K562 (cell line): ENCODE measurements around the gene IP6K1. TPM values are rescaled to one million over a fixed set of nuclear protein-coding genes. Genes with fewer than 3 reads are reported as not detected.

ENCODE experiments used
- CTCFL ChIP-seq: IDR thresholded peaks from 2 replicates; pipeline ENCODE4 v1.6.1; 2011; ENCODE audit warnings: borderline replicate concordance, low read depth, mild to moderate bottlenecking, moderate library complexity, low read length; ENCODE audit not compliant: insufficient read depth, poor library complexity, severe bottlenecking
- DNMT1 ChIP-seq: fragments of 450-650 bp; IDR thresholded peaks from 2 replicates; pipeline ENCODE4 v1.6.1; 2016; ENCODE audit warnings: antibody characterized with exemption, mild to moderate bottlenecking
- DPF2 ChIP-seq: fragments of 450-650 bp; IDR thresholded peaks from 2 replicates; pipeline ENCODE4 v1.6.1; 2016
- ELF1 ChIP-seq: fragments of 200-800 bp; sonication (Bioruptor generic); IDR thresholded peaks from 2 replicates; pipeline ENCODE4 v1.6.1; 2016; ENCODE audit warnings: missing genetic modification characterization, missing compliant biosample characterization
- ELK3 ChIP-seq: fragments of 450-650 bp; formaldehyde crosslinking; IDR thresholded peaks from 2 replicates; pipeline ENCODE4 v1.4.0; 2020; ENCODE audit warnings: mild to moderate bottlenecking
- EP400 ChIP-seq: fragments of 450-650 bp; IDR thresholded peaks from 2 replicates; pipeline ENCODE4 v1.6.1; 2017; ENCODE audit warnings: antibody characterized with exemption, mild to moderate bottlenecking, moderate library complexity
- GTF2F1 ChIP-seq: IDR thresholded peaks from 2 replicates; pipeline ENCODE4 v1.6.1; 2011; ENCODE audit warnings: low read depth, low read length, improper control_type of control experiment
- HDAC8 ChIP-seq: fragments of 450-650 bp; IDR thresholded peaks from 2 replicates; pipeline ENCODE4 v1.6.1; 2016; ENCODE audit warnings: mild to moderate bottlenecking, missing genetic modification characterization, moderate library complexity, missing compliant biosample characterization
- KDM5B ChIP-seq: fragments of 200-600 bp; sonication (generic); IDR thresholded peaks from 2 replicates; pipeline ENCODE4 v1.6.1; 2012; ENCODE audit warnings: low read depth, mild to moderate bottlenecking, moderate library complexity, low read length, control low read depth, inconsistent platforms; ENCODE audit not compliant: insufficient replicate concordance
- NFIC ChIP-seq: fragments of 450-650 bp; IDR thresholded peaks from 2 replicates; pipeline ENCODE4 v1.6.1; 2017; ENCODE audit warnings: mild to moderate bottlenecking, inconsistent platforms
- NUFIP1 ChIP-seq: fragments of 450-650 bp; IDR thresholded peaks from 2 replicates; pipeline ENCODE4 v1.6.1; 2018; ENCODE audit not compliant: partially characterized antibody
- TBL1XR1 ChIP-seq, 2 experiments: IDR thresholded peaks; 2 replicates each; pipeline ENCODE4 v1.6.1; 2012; ENCODE audit warnings: improper control_type of control experiment in 2 of 2, low read length in 2 of 2, mild to moderate bottlenecking in 1 of 2
- TEAD1 ChIP-seq, 2 experiments: fragments of 450-650 bp in 1 of 2; sonication (generic) in 1 of 2; formaldehyde crosslinking; IDR thresholded peaks; 2 replicates each; pipeline versions ENCODE4 v1.4.0 to v1.8.0; 2020 to 2022; ENCODE audit warnings: mild to moderate bottlenecking in 2 of 2, missing genetic modification reagents in 1 of 2
- XRCC4 ChIP-seq: IDR thresholded peaks from one replicate; pipeline ENCODE4 v1.6.1; 2011; ENCODE audit not compliant: insufficient read depth, insufficient read length; ENCODE audit errors: extremely low read depth
- ZNF121 ChIP-seq: sonication (generic); formaldehyde crosslinking; conservative IDR thresholded peaks from 2 replicates; pipeline ENCODE4 v1.8.0; 2022; ENCODE audit warnings: missing genetic modification reagents
- ZNF408 ChIP-seq: fragments of 250-450 bp; sonication (Bioruptor Pico); IDR thresholded peaks from 2 replicates; pipeline ENCODE4 v1.4.0; 2020; ENCODE audit warnings: low read depth, mild to moderate bottlenecking, moderate library complexity
- ZNF436 ChIP-seq: fragments of 250-450, 450-650 bp; sonication (Bioruptor Pico); formaldehyde crosslinking; IDR thresholded peaks from 2 replicates; pipeline ENCODE4 v1.7.0; 2020; ENCODE audit warnings: mild to moderate bottlenecking
- ZNF518B ChIP-seq: fragments of 250-450 bp; sonication (Bioruptor Pico); IDR thresholded peaks from 2 replicates; pipeline ENCODE4 v1.5.0; 2021; ENCODE audit warnings: mild to moderate bottlenecking, moderate library complexity
- ZNF830 ChIP-seq: fragments of 250-450 bp; sonication (Bioruptor Pico); IDR thresholded peaks from 2 replicates; pipeline ENCODE4 v1.5.0; 2021; ENCODE audit warnings: mild to moderate bottlenecking
- polyA plus RNA-seq, 8 experiments: library from polyadenylated mRNA; depleted of rRNA in 4 of 8; stranded (reverse) in 5 of 8; unstranded in 3 of 8; fragments of >200 nt; fragmentation: Nextera tagmentation in 2 of 8; fragmentation: Illumina TruSeq in 1 of 8; extraction: Ambion mirVana in 2 of 8; extraction: Trizol in 1 of 8; gene quantifications; 2 replicates each; pipeline versions ENCODE4 v1.2.1 to v1.2.3, GENCODE V29; 2011 to 2014; ENCODE audit warnings: inconsistent platforms in 1 of 8, missing spikeins in 1 of 8
- total RNA-seq, 7 experiments: library from RNA; depleted of rRNA in 6 of 7; stranded (reverse); fragments of >200 nt in 6 of 7; fragmentation: Illumina TruSeq in 2 of 7; extraction: Trizol in 2 of 7; gene quantifications; 2 replicates each; pipeline versions ENCODE4 v1.2.1 to v1.2.3, GENCODE V29; 2011 to 2021; ENCODE audit warnings: low replicate concordance in 1 of 7
- TF ChIP-seq, protein P1 (sequence below): fragments of 200-800 bp; sonication (Bioruptor generic); IDR thresholded peaks from 2 replicates; pipeline ENCODE4 v1.6.1; 2017; ENCODE audit warnings: missing genetic modification characterization, missing compliant biosample characterization

The IP6K1 gene
- total and polyA plus RNA-seq, 9 of the 15 experiments (the other 6 are each of a cell fraction or from before 2014, with no cell fraction given), result 0.46 to 29.2 (median 13.1) TPM

DNA sequence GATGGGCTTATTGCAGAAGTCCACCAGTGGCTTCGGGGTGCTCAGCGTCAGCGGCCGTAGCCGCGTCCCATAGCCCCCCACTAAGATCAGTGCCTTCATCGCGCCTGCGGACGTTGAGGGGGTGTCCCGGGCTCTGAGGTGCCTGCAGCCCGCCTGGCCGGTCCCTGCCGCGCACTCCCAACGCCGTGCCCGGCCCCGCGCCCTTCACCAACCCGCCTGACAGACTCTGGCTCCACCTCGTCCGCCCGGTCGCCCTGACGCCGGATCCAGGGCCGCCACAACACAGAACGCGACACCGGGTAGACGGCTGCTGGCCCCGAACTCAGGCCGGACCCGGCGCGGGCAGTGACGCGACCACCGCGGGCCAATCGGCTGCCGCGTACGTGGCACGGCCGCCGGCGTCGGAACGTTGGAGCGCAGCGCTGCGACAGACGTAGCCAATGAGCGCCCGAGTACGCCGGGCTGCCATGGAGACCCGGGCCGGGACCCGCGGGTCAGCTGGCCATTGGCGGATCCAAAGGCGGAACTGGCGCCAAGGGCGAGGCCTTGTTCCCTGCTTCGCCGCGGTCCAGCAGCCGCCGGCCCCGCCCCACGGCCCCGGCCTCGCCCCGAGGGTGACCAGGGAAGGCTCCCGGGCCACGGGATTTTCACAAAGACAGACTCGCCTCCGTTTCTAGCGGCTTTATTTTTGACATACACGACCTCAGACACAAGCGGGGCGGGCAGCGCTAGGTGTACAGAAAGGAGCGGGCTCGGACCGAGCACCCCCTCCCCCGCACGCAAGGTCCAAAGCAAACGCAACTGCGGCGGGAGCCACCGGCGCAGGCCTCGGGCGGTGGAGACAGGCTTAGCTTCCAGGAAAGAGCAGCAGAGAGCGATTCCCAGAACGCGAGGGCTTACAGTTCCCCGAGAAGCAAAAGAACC is 62.5 kb downstream of the IP6K1 start, which contains the start of gene GMPPB (continued):
- TF ChIP-seq NUFIP1 (no peak), EP400 (peak; percentile 93), ZNF408 (CRISPR knock-in tag) (no peak), GTF2F1 (no peak), DNMT1 (no peak), CTCFL (no peak), ZNF518B (CRISPR knock-in tag) (no peak), KDM5B (peak; percentile 53), ELF1 (tag) (peak; percentile 57; the same call in 1 of the 2 replicates), TEAD1 (CRISPR knock-in tag; IDR thresholded peaks at IDR 0.05) (peak in 1 of 2 experiments; percentile 45; a peak in 1 of 4 replicates), XRCC4 (no peak), ZNF830 (CRISPR knock-in tag) (no peak), HDAC8 (tag) (no peak), ELK3 (CRISPR knock-in tag) (no peak), DPF2 (no peak), NFIC (no peak), ZNF436 (no peak), ZNF121 (CRISPR knock-in tag) (no peak), TBL1XR1 (IDR thresholded peaks at IDR 0.05; ENCODE audit: low read length in 2 of 2) (no peak; a peak in 1 of 4 replicates)
- TF ChIP-seq, protein P1, sequence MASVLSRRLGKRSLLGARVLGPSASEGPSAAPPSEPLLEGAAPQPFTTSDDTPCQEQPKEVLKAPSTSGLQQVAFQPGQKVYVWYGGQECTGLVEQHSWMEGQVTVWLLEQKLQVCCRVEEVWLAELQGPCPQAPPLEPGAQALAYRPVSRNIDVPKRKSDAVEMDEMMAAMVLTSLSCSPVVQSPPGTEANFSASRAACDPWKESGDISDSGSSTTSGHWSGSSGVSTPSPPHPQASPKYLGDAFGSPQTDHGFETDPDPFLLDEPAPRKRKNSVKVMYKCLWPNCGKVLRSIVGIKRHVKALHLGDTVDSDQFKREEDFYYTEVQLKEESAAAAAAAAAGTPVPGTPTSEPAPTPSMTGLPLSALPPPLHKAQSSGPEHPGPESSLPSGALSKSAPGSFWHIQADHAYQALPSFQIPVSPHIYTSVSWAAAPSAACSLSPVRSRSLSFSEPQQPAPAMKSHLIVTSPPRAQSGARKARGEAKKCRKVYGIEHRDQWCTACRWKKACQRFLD, result no peak
